Urothelium cell line (cell line): ENCODE data around the gene ZBTB37.
"Not testable (repeated sequence)": the region's sequence is repeated elsewhere in the genome, so short reads cannot be mapped to it uniquely, and the experiment has no call there.

ENCODE experiments used
- DNase-seq: peaks from one replicate; pipeline ENCODE4 v3.0.0; 2011; ENCODE audit warnings: low spot score, mixed read lengths
- FAIRE-seq: peaks from 2 replicates; lab custom pipeline; 2011; peaks lifted over from hg19 to GRCh38; lab: Jason Lieb, UNC

The ZBTB37 gene

GRCh38 chr1:173903827-173904531, 35.8 kb downstream of the ZBTB37 start:
- FAIRE-seq (no peak), DNase-seq (no peak)

- DNase-seq (no peak), FAIRE-seq (no peak)
These were observed 44.9 kb downstream of the ZBTB37 start for GRCh38 chr1:173913111-173913510.

GRCh38 chr1:173914366-173914871, 46.2 kb downstream of the ZBTB37 start:
- FAIRE-seq (no peak), DNase-seq (peak; percentile 14)

GRCh38 chr1:173915596-173915995, 47.4 kb downstream of the ZBTB37 start:
- FAIRE-seq (no peak), DNase-seq (no peak)

GRCh38 chr1:173916667-173917066, 48.5 kb downstream of the ZBTB37 start:
- FAIRE-seq (no peak), DNase-seq (no peak)

GRCh38 chr1:173917149-173917548, 49.0 kb downstream of the ZBTB37 start, which contains the start of gene SERPINC1:
Gene SERPINC1, minus strand, starts transcription at chr1:173917327. Its CDS starts 68 bp downstream, at chr1:173917259.
- DNase-seq (no peak), FAIRE-seq (no peak)

GRCh38 chr1:173917635-173918493, 49.7 kb downstream of the ZBTB37 start:
- DNase-seq = no peak
- FAIRE-seq = no peak

GRCh38 chr1:173920861-173921260, 52.7 kb downstream of the ZBTB37 start:
- DNase-seq (no peak), FAIRE-seq (no peak)

- FAIRE-seq (no peak), DNase-seq (no peak)
These were observed 57.4 kb downstream of the ZBTB37 start for GRCh38 chr1:173925306-173926242.

GRCh38 chr1:173930541-173930940, 62.4 kb downstream of the ZBTB37 start:
- not testable (repeated sequence) for FAIRE-seq, DNase-seq

GRCh38 chr1:173934440-173934839, 66.3 kb downstream of the ZBTB37 start:
- FAIRE-seq (no peak), DNase-seq (no peak)

GRCh38 chr1:173937062-173937461, 68.9 kb downstream of the ZBTB37 start:
- FAIRE-seq (no peak), DNase-seq (no peak)

GRCh38 chr1:173946380-173946921, 78.3 kb downstream of the ZBTB37 start:
- DNase-seq (no peak), FAIRE-seq (no peak)

- no peak for DNase-seq
- no peak for FAIRE-seq
These were observed 80.4 kb downstream of the ZBTB37 start for GRCh38 chr1:173948594-173948993.
